H9 (cell line): Measurements from ENCODE around the gene CAPN9. TPM values are rescaled to one million over a fixed set of nuclear protein-coding genes. Genes with fewer than 3 reads are reported as not detected.

Source experiments
- DNase-seq: peaks from one replicate; pipeline ENCODE4 v3.0.0-alpha.2; 2017
- H2AFZ ChIP-seq: one replicate; pipeline ENCODE4 v1.6.1; 2013; ENCODE audit warnings: mild to moderate bottlenecking, low read length, control low read depth, moderate library complexity
- H2AK5ac ChIP-seq: 2 replicates; pipeline ENCODE4 v1.6.1; 2013; ENCODE audit warnings: low read length, control low read depth, mixed read lengths; ENCODE audit not compliant: insufficient read length
- H2BK120ac ChIP-seq: one replicate; pipeline ENCODE4 v1.6.1; 2013; ENCODE audit warnings: low read depth, mild to moderate bottlenecking, low read length, control low read depth, inconsistent platforms; ENCODE audit not compliant: poor library complexity, severe bottlenecking
- H2BK12ac ChIP-seq: 2 replicates; pipeline ENCODE4 v1.6.1; 2013; ENCODE audit warnings: low read length, control low read depth, mixed read lengths, low read depth; ENCODE audit not compliant: insufficient read length
- H2BK15ac ChIP-seq: 2 replicates; pipeline ENCODE4 v1.6.1; 2013; ENCODE audit warnings: low read depth, low read length, control low read depth
- H2BK20ac ChIP-seq: one replicate; pipeline ENCODE4 v1.6.1; 2013; ENCODE audit warnings: low read depth, mild to moderate bottlenecking, low read length, control low read depth, inconsistent platforms; ENCODE audit not compliant: poor library complexity, severe bottlenecking
- H2BK5ac ChIP-seq: 2 replicates; pipeline ENCODE4 v1.6.1; 2013; ENCODE audit warnings: low read length, control low read depth, mixed read lengths; ENCODE audit not compliant: insufficient read length
- H3K14ac ChIP-seq: 2 replicates; pipeline ENCODE4 v1.6.1; 2013; ENCODE audit warnings: low read length, control low read depth; ENCODE audit not compliant: insufficient read depth
- H3K18ac ChIP-seq: 2 replicates; pipeline ENCODE4 v1.6.1; 2013; ENCODE audit warnings: low read depth, mild to moderate bottlenecking, mixed read lengths, low read length, control low read depth; ENCODE audit not compliant: insufficient read length
- H3K23ac ChIP-seq: 2 replicates; pipeline ENCODE4 v1.6.1; 2013; ENCODE audit warnings: low read length, control low read depth, mixed read lengths, low read depth; ENCODE audit not compliant: insufficient read length
- H3K23me2 ChIP-seq: 2 replicates; pipeline ENCODE4 v1.6.1; 2013; ENCODE audit warnings: low read depth, mild to moderate bottlenecking, mixed read lengths, low read length, control low read depth; ENCODE audit not compliant: insufficient read length, poor library complexity, severe bottlenecking
- H3K27ac ChIP-seq: 2 replicates; pipeline ENCODE4 v1.5.1; 2013; ENCODE audit warnings: low read length, control low read depth, mixed read lengths, low read depth; ENCODE audit not compliant: insufficient read length
- H3K27me3 ChIP-seq: 2 replicates; pipeline ENCODE4 v1.6.1; 2013; ENCODE audit warnings: low read length, control low read depth, inconsistent platforms; ENCODE audit not compliant: insufficient read depth
- H3K4ac ChIP-seq: 2 replicates; pipeline ENCODE4 v1.6.1; 2013; ENCODE audit warnings: low read depth, mild to moderate bottlenecking, control low read depth, inconsistent platforms, low read length, moderate library complexity
- H3K4me1 ChIP-seq: 2 replicates; pipeline ENCODE4 v1.6.1; 2013; ENCODE audit warnings: low read length, control low read depth, inconsistent platforms; ENCODE audit not compliant: insufficient read depth
- H3K4me2 ChIP-seq: 2 replicates; pipeline ENCODE4 v1.6.1; 2013; ENCODE audit warnings: low read length, control low read depth, mixed read lengths; ENCODE audit not compliant: insufficient read length, insufficient read depth
- H3K56ac ChIP-seq: 2 replicates; pipeline ENCODE4 v1.6.1; 2013; ENCODE audit warnings: low read depth, mild to moderate bottlenecking, mixed read lengths, low read length, control low read depth; ENCODE audit not compliant: insufficient read length
- H3K79me1 ChIP-seq: 2 replicates; pipeline ENCODE4 v1.6.1; 2013; ENCODE audit warnings: low read depth, mild to moderate bottlenecking, moderate library complexity, low read length, control low read depth, inconsistent platforms; ENCODE audit not compliant: insufficient read depth, poor library complexity, severe bottlenecking
- H3K79me2 ChIP-seq: 2 replicates; pipeline ENCODE4 v1.6.1; 2013; ENCODE audit warnings: low read length, control low read depth, inconsistent platforms; ENCODE audit not compliant: insufficient read depth
- H3K9ac ChIP-seq: 2 replicates; pipeline ENCODE4 v1.6.1; 2013; ENCODE audit warnings: low read length, control low read depth, mixed read lengths; ENCODE audit not compliant: insufficient read length; ENCODE audit errors: extremely low read depth
- H3K9me3 ChIP-seq: one replicate; pipeline ENCODE4 v1.6.1; 2013; ENCODE audit warnings: low read depth, low read length, inconsistent platforms; ENCODE audit not compliant: control insufficient read depth
- H3T11ph ChIP-seq: one replicate; pipeline ENCODE4 v1.6.1; 2013; ENCODE audit warnings: mild to moderate bottlenecking, low read length, control low read depth, inconsistent platforms
- H4K20me1 ChIP-seq: one replicate; pipeline ENCODE4 v1.6.1; 2013; ENCODE audit not compliant: control insufficient read depth, insufficient read length, insufficient read depth
- H4K5ac ChIP-seq: 2 replicates; pipeline ENCODE4 v1.6.1; 2013; ENCODE audit warnings: low read depth, mild to moderate bottlenecking, mixed read lengths, low read length, control low read depth; ENCODE audit not compliant: insufficient read length
- H4K8ac ChIP-seq: replicated peaks from 2 replicates; pipeline ENCODE4 v1.6.1; 2013; ENCODE audit warnings: low read length, control low read depth, mixed read lengths, low read depth; ENCODE audit not compliant: insufficient read length
- H4K91ac ChIP-seq: 2 replicates; pipeline ENCODE4 v1.6.1; 2013; ENCODE audit warnings: low read depth, mild to moderate bottlenecking, moderate library complexity, mixed read lengths, low read length, control low read depth; ENCODE audit not compliant: insufficient read length
- H3K27ac Mint-ChIP-seq, 3 experiments: 2 replicates in 2 of 3; 3 replicates in 1 of 3; pipeline ENCODE4 v1.8.0; 2020 to 2021; ENCODE audit warnings: mixed read lengths in 3 of 3, mild to moderate bottlenecking in 1 of 3, moderate library complexity in 1 of 3
- H3K27me3 Mint-ChIP-seq: 2 replicates; pipeline ENCODE4 v1.8.0; 2021; ENCODE audit warnings: low read depth, mild to moderate bottlenecking, moderate library complexity, mixed read lengths
- H3K36me3 Mint-ChIP-seq, 3 experiments: 2 replicates in 2 of 3; 3 replicates in 1 of 3; pipeline ENCODE4 v1.8.0; 2020 to 2021; ENCODE audit warnings: low read depth in 3 of 3, mixed read lengths in 3 of 3; ENCODE audit not compliant: insufficient read depth in 1 of 3
- H3K4me1 Mint-ChIP-seq, 2 experiments: 2 replicates each; pipeline ENCODE4 v1.8.0; 2020; ENCODE audit warnings: mixed read lengths in 2 of 2
- H3K4me3 Mint-ChIP-seq, 2 experiments: 2 replicates in 1 of 2; 3 replicates in 1 of 2; pipeline ENCODE4 v1.8.0; 2020 to 2021; ENCODE audit warnings: mild to moderate bottlenecking in 2 of 2, mixed read lengths in 2 of 2, moderate library complexity in 1 of 2
- H3K9me3 Mint-ChIP-seq, 2 experiments: 2 replicates in 1 of 2; 3 replicates in 1 of 2; pipeline ENCODE4 v1.8.0; 2020; ENCODE audit warnings: mild to moderate bottlenecking in 2 of 2, mixed read lengths in 2 of 2, moderate library complexity in 1 of 2
- WGBS: extraction: QIAGEN DNeasy Blood & Tissue Kit; methylation state at CpG from one replicate; pipeline ENCODE4 v1.1.7; 2013; ENCODE audit warnings: missing lambda C conversion rate, low lambda C conversion rate, mixed read lengths; ENCODE audit not compliant: insufficient read length; ENCODE audit errors: extremely low coverage; 5-methylcytosine and 5-hydroxymethylcytosine counted together
- total RNA-seq: library from RNA; stranded (reverse); gene quantifications from 2 replicates; pipeline ENCODE4 v1.2.1, GENCODE V29; 2021
- TF ChIP-seq, protein P1 (sequence below): fragments of 200-600 bp; sonication (generic); conservative IDR thresholded peaks from 3 replicates; pipeline ENCODE4 v1.8.0; 2021; ENCODE audit warnings: antibody characterized with exemption, mild to moderate bottlenecking

Gene CAPN9
- total RNA-seq, 1 experiment from 2014 or later = 0.22 TPM

DNA sequence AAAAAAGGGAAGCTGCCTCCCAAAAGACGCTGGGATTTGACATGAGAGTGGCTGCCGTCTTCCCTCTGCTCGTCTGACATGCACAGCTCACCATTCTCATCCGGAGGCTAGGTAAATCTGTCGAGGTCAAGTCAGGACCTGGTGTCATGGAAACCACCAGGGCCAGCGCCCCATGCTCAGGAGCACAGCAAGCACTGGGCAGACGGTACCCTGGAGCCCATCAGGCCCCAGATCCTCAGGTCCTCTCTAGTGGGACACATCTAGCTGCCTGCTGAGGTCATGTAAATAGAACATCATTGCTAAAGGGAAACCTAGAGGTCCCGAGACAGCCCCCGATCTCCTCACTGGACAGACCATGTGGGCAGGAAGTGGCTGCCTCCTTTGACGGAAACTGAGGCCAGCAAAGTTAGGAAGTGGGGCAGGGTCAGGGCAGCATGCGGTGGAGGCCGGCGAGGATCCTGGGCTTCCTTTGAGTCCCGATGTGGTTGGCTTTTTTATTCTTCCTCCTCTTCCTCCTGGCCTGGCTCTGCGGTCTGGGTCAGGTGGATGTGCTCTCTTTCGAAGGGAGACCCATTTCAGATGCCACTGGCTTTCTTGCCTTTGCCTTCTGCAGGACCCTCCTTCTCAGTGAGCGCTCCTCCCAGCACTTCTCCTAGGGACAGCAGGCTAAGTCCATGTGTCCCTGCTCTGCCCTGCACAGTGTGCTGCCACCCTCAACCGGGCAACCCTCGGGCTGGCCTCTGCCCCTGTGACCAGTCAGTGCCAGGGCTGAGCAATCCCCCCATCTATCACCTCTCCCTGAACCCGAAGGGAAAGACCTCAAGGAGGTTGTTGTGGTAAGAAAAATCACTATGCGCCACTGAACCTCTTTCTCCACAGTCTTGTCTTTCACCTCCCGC, 39.2 kb upstream of the CAPN9 start:
- Mint-ChIP-seq H3K27me3 (peaks cover 30% of the 10 kb centered on the region), H3K27ac (no peak overlapping the region; a peak in 1 of 7 replicates), H3K36me3 (no peaks in the 10 kb centered on the region), H3K4me3 (no peak overlapping the region), H3K4me1 (peaks cover 10 to 11% of the 10 kb centered on the region in 2 experiments; a peak in 3 of 4 replicates), H3K9me3 (no peaks in the 10 kb centered on the region)
- Histone ChIP-seq H3K56ac (no peak overlapping the region), H4K20me1 (no peaks in the 10 kb centered on the region), H3K23me2 (no peaks in the 10 kb centered on the region), H3K79me1 (no peaks in the 10 kb centered on the region), H4K5ac (no peak overlapping the region), H3K9me3 (no peaks in the 10 kb centered on the region), H2AK5ac (no peak overlapping the region), H3K14ac (no peak overlapping the region), H3K9ac (no peak overlapping the region), H3K4ac (no peak overlapping the region), H2BK20ac (no peak overlapping the region), H3K4me2 (no peak overlapping the region), H4K91ac (no peak overlapping the region), H2BK120ac (no peak overlapping the region), H3K4me1 (no peaks in the 10 kb centered on the region), H3K27me3 (no peaks in the 10 kb centered on the region), H2BK15ac (no peak overlapping the region), H3K18ac (no peak overlapping the region), H3K23ac (no peak overlapping the region), H3K79me2 (no peaks in the 10 kb centered on the region), H3K27ac (no peak overlapping the region), H3T11ph (no peak overlapping the region), H2AFZ (no peak overlapping the region), H2BK12ac (no peak overlapping the region), H2BK5ac (no peak overlapping the region), H4K8ac (no peak overlapping the region)
- TF ChIP-seq, protein P1, sequence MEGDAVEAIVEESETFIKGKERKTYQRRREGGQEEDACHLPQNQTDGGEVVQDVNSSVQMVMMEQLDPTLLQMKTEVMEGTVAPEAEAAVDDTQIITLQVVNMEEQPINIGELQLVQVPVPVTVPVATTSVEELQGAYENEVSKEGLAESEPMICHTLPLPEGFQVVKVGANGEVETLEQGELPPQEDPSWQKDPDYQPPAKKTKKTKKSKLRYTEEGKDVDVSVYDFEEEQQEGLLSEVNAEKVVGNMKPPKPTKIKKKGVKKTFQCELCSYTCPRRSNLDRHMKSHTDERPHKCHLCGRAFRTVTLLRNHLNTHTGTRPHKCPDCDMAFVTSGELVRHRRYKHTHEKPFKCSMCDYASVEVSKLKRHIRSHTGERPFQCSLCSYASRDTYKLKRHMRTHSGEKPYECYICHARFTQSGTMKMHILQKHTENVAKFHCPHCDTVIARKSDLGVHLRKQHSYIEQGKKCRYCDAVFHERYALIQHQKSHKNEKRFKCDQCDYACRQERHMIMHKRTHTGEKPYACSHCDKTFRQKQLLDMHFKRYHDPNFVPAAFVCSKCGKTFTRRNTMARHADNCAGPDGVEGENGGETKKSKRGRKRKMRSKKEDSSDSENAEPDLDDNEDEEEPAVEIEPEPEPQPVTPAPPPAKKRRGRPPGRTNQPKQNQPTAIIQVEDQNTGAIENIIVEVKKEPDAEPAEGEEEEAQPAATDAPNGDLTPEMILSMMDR = no peak
- DNase-seq = no peak
- WGBS = no CpG with 5 or more reads among the region's 22 CpGs
